HuH-7 (cell line): ENCODE data around the gene CAMTA1.

Experiments used
- DNase-seq: peaks from one replicate; pipeline ENCODE4 v3.0.0; 2011; ENCODE audit warnings: low spot score

The CAMTA1 gene

GRCh38 chr1:7576946-7577657 lies 791.8 kb downstream of the CAMTA1 start:
- DNase-seq, result peak; percentile 25

GRCh38 chr1:7578206-7578605 lies 793.0 kb downstream of the CAMTA1 start:
- no peak for DNase-seq

- DNase-seq, result no peak
Measured at GRCh38 chr1:7579016-7579415, 793.8 kb downstream of the CAMTA1 start.

- DNase-seq, result no peak
Measured at GRCh38 chr1:7579831-7580804, 794.9 kb downstream of the CAMTA1 start.

GRCh38 chr1:7580923-7581753 lies 795.9 kb downstream of the CAMTA1 start:
- no peak for DNase-seq

GRCh38 chr1:7581754-7582459 lies 796.7 kb downstream of the CAMTA1 start:
- no peak for DNase-seq

GRCh38 chr1:7582460-7582972 lies 797.3 kb downstream of the CAMTA1 start:
- no peak for DNase-seq

- no peak for DNase-seq
Measured at GRCh38 chr1:7583291-7584096, 798.2 kb downstream of the CAMTA1 start.

GRCh38 chr1:7584157-7584556 lies 798.9 kb downstream of the CAMTA1 start:
- DNase-seq, result no peak

GRCh38 chr1:7584643-7585042 lies 799.4 kb downstream of the CAMTA1 start:
- no peak for DNase-seq

GRCh38 chr1:7585216-7585907 lies 800.1 kb downstream of the CAMTA1 start:
- no peak for DNase-seq

- no peak for DNase-seq
Measured at GRCh38 chr1:7586031-7586941, 801.0 kb downstream of the CAMTA1 start.

GRCh38 chr1:7587108-7587772 lies 802.0 kb downstream of the CAMTA1 start:
- DNase-seq, result no peak

GRCh38 chr1:7587773-7588456 lies 802.7 kb downstream of the CAMTA1 start:
- no peak for DNase-seq

- DNase-seq, result no peak
Measured at GRCh38 chr1:7588457-7588827, 803.2 kb downstream of the CAMTA1 start.

- no peak for DNase-seq
Measured at GRCh38 chr1:7589080-7589735, 804.0 kb downstream of the CAMTA1 start.

GRCh38 chr1:7589774-7590425 lies 804.6 kb downstream of the CAMTA1 start:
- no peak for DNase-seq
